Activated T-cell treated with anti-CD3 and anti-CD28 coated beads, Interleukin-2, amount 50 U/mL, for 48 hours (primary cell): Measurements from ENCODE around the gene NCR2.

Source experiments
- DNase-seq, 2 experiments: peaks; one replicate each; pipeline ENCODE4 v3.0.0-alpha.2; 2020

The NCR2 gene

GRCh38 chr6:41359617-41360313 lies 24.4 kb downstream of the NCR2 start:
- DNase-seq: no peak

GRCh38 chr6:41360314-41360685 lies 24.9 kb downstream of the NCR2 start:
- DNase-seq: no peak

- no peak for DNase-seq
Measured at GRCh38 chr6:41366150-41366549, 30.7 kb downstream of the NCR2 start.

- DNase-seq: no peak
Measured at GRCh38 chr6:41367061-41367460, 31.7 kb downstream of the NCR2 start.

GRCh38 chr6:41367700-41368099 lies 32.3 kb downstream of the NCR2 start:
- DNase-seq: no peak

GRCh38 chr6:41370488-41371111 lies 35.2 kb downstream of the NCR2 start:
- no peak for DNase-seq

- peak; percentile 35 to 46 for DNase-seq
Measured at GRCh38 chr6:41371461-41371991, 36.1 kb downstream of the NCR2 start.

GRCh38 chr6:41371992-41372831 lies 36.8 kb downstream of the NCR2 start:
- DNase-seq: peak; percentile 39 to 46

- DNase-seq: peak; percentile 24 to 26
Measured at GRCh38 chr6:41372832-41373626, 37.6 kb downstream of the NCR2 start.

GRCh38 chr6:41373627-41373918 lies 38.2 kb downstream of the NCR2 start:
- DNase-seq: peak in 1 of 2 experiments; percentile 21

GRCh38 chr6:41373919-41374617 lies 38.7 kb downstream of the NCR2 start:
- DNase-seq: peak; percentile 24 to 29

- DNase-seq: peak; percentile 24
Measured at GRCh38 chr6:41374618-41375590, 39.5 kb downstream of the NCR2 start.

GRCh38 chr6:41375598-41376151 lies 40.3 kb downstream of the NCR2 start:
- no peak for DNase-seq

GRCh38 chr6:41376176-41376575 lies 40.8 kb downstream of the NCR2 start:
- no peak for DNase-seq

- no peak for DNase-seq
Measured at GRCh38 chr6:41377071-41377470, 41.7 kb downstream of the NCR2 start.

GRCh38 chr6:41379306-41379705 lies 43.9 kb downstream of the NCR2 start:
- DNase-seq: no peak

- no peak for DNase-seq
Measured at GRCh38 chr6:41386594-41386993, 51.2 kb downstream of the NCR2 start.

- no peak for DNase-seq
Measured at GRCh38 chr6:41392246-41392645, 56.8 kb downstream of the NCR2 start.

- no peak for DNase-seq
Measured at GRCh38 chr6:41396335-41396734, 60.9 kb downstream of the NCR2 start.

GRCh38 chr6:41399424-41399823 lies 64.0 kb downstream of the NCR2 start:
- no peak for DNase-seq
